Measurements from ENCODE around the gene PID1. TPM values are rescaled to one million over a fixed set of nuclear protein-coding genes. Genes with fewer than 3 reads are reported as not detected.

The PID1 gene
- total RNA-seq, 1 experiment from 2014 or later, result not detected

DNA sequence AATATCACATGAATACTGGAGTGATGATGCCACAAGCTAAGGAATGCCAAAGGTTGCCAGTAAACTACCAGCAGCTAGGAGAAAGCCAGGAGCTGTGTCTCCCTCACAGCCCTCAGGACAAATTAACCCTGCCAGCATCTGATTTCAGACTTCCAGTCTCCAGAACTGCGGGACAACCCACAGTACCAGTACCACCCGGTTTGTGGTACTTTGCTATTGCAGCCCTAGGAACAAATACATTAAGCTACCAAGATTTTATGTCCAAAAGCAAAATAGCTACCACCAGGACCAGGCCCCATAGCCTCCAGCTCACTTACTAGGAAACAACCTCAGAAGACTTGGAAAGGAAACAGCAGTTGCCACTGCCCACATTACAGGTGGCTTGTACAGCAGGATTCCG lies 10.0 kb downstream of the PID1 start:
- ChIA-PET CTCF (no interaction called here), POLR2A (ENCODE audit: unreplicated experiment) (no interaction called here)
- intact Hi-C loops (cut with micrococcal nuclease; ENCODE audit: unreplicated experiment), result no loop called here
- Histone ChIP-seq H3K9me2 (ENCODE audit: insufficient read depth) (no peaks in the 10 kb centered on the region), H3K27me3 (ENCODE audit: insufficient read depth, low read depth) (no peaks in the 10 kb centered on the region), H3K36me3 (ENCODE audit: low read depth) (no peaks in the 10 kb centered on the region), H3K4me2 (no peak overlapping the region), H3K4me3 (no peak overlapping the region), H3K9me3 (ENCODE audit: insufficient read depth, low read depth) (no peaks in the 10 kb centered on the region), H2AFZ (no peak overlapping the region), H3K27ac (no peak overlapping the region), H3K4me1 (replicated peaks; ENCODE audit: insufficient read depth) (no peaks in the 10 kb centered on the region), H3K79me2 (ENCODE audit: low read depth) (no peaks in the 10 kb centered on the region), H3F3A (ENCODE audit: insufficient read depth, low read depth) (no peaks in the 10 kb centered on the region), H4K20me1 (ENCODE audit: insufficient read depth) (no peaks in the 10 kb centered on the region)
- BruUV-seq (replicated peaks), result no TSS peak
- no peak for DNase-seq
- TF ChIP-seq, protein P1, sequence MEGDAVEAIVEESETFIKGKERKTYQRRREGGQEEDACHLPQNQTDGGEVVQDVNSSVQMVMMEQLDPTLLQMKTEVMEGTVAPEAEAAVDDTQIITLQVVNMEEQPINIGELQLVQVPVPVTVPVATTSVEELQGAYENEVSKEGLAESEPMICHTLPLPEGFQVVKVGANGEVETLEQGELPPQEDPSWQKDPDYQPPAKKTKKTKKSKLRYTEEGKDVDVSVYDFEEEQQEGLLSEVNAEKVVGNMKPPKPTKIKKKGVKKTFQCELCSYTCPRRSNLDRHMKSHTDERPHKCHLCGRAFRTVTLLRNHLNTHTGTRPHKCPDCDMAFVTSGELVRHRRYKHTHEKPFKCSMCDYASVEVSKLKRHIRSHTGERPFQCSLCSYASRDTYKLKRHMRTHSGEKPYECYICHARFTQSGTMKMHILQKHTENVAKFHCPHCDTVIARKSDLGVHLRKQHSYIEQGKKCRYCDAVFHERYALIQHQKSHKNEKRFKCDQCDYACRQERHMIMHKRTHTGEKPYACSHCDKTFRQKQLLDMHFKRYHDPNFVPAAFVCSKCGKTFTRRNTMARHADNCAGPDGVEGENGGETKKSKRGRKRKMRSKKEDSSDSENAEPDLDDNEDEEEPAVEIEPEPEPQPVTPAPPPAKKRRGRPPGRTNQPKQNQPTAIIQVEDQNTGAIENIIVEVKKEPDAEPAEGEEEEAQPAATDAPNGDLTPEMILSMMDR (conservative IDR thresholded peaks at IDR 0.05), result no peak
- no peak for TF ChIP-seq EZH2 (IDR thresholded peaks at IDR 0.05; ENCODE audit: low read depth)

DNA sequence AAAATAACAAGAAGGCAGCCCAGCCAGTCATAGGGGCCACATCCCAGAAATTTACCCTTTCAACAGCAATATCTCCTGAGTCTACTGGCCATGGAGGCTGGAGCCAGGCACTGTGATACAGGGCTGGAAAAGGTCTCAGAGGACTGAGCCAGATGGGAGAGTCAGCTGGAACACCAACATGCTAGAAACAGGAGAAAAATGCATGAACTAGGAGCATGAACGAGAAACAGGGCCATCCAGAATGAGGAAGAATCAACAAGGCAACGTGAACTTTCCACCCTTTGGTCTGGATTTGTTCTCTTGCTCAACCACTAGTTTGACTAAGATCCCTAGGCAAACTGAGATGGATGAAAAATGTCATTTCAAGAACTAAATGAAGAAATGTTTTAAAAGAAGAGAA lies 13.1 kb downstream of the PID1 start:
- H3K36me3 ChIP-seq (ENCODE audit: low read depth), result no peaks in the 10 kb centered on the region
- H3K4me1 ChIP-seq (replicated peaks; ENCODE audit: insufficient read depth), result no peaks in the 10 kb centered on the region
- no peak for DNase-seq
- intact Hi-C loops (cut with micrococcal nuclease; ENCODE audit: unreplicated experiment), result no loop called here
- H3K9me3 ChIP-seq (ENCODE audit: insufficient read depth, low read depth), result no peaks in the 10 kb centered on the region
- no peaks in the 10 kb centered on the region for H3K27me3 ChIP-seq (ENCODE audit: insufficient read depth, low read depth)
- H3K27ac ChIP-seq, result no peak overlapping the region
- no peaks in the 10 kb centered on the region for H3K9me2 ChIP-seq (ENCODE audit: insufficient read depth)
- ChIA-PET CTCF (no interaction called here), POLR2A (ENCODE audit: unreplicated experiment) (no interaction called here)
- H3F3A ChIP-seq (ENCODE audit: insufficient read depth, low read depth), result no peaks in the 10 kb centered on the region
- no peak overlapping the region for H3K4me3 ChIP-seq
- H3K79me2 ChIP-seq (ENCODE audit: low read depth), result no peaks in the 10 kb centered on the region
- H2AFZ ChIP-seq, result no peak overlapping the region
- H4K20me1 ChIP-seq (ENCODE audit: insufficient read depth), result no peaks in the 10 kb centered on the region
- TF ChIP-seq EZH2 (IDR thresholded peaks at IDR 0.05; ENCODE audit: low read depth), result no peak
- TF ChIP-seq, protein P1 (conservative IDR thresholded peaks at IDR 0.05), result no peak
- BruUV-seq (replicated peaks), result no TSS peak
- H3K4me2 ChIP-seq, result no peak overlapping the region

DNA sequence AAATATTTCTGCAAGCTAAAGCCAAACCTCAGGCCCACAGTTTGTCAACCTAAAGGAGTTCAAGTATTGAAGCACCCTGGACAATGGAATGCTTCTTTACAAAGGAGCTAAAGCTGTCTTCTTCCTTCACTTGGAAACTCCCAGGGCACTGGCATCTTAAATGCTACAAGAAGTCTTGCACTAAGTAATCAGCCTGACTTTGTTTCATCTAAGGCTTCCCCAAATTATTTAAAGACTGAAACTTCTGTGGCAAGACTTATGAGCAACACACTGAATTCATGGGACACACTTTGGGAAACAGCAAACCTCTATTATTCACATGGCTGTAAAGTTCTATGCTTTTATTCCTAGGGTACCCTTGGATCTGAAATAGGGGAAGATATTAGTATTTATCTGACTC lies 14.7 kb downstream of the PID1 start:
- no peak for DNase-seq
- H2AFZ ChIP-seq, result no peak overlapping the region
- no peaks in the 10 kb centered on the region for H3K4me1 ChIP-seq (replicated peaks; ENCODE audit: insufficient read depth)
- ChIA-PET CTCF (no interaction called here), POLR2A (ENCODE audit: unreplicated experiment) (no interaction called here)
- H3K27me3 ChIP-seq (ENCODE audit: insufficient read depth, low read depth), result no peaks in the 10 kb centered on the region
- intact Hi-C loops (cut with micrococcal nuclease; ENCODE audit: unreplicated experiment), result no loop called here
- H3K36me3 ChIP-seq (ENCODE audit: low read depth), result no peaks in the 10 kb centered on the region
- no peaks in the 10 kb centered on the region for H3K9me3 ChIP-seq (ENCODE audit: insufficient read depth, low read depth)
- TF ChIP-seq EZH2 (IDR thresholded peaks at IDR 0.05; ENCODE audit: low read depth), result no peak
- TF ChIP-seq, protein P1 (conservative IDR thresholded peaks at IDR 0.05), result no peak
- no peaks in the 10 kb centered on the region for H4K20me1 ChIP-seq (ENCODE audit: insufficient read depth)
- H3F3A ChIP-seq (ENCODE audit: insufficient read depth, low read depth), result no peaks in the 10 kb centered on the region
- no peak overlapping the region for H3K27ac ChIP-seq
- no peaks in the 10 kb centered on the region for H3K79me2 ChIP-seq (ENCODE audit: low read depth)
- no peaks in the 10 kb centered on the region for H3K9me2 ChIP-seq (ENCODE audit: insufficient read depth)
- H3K4me3 ChIP-seq, result no peak overlapping the region
- BruUV-seq (replicated peaks), result no TSS peak
- H3K4me2 ChIP-seq, result no peak overlapping the region

Measured in PC-9 (cell line).